ENCODE results near the gene HLA-DQA1.
A peak's percentile ranks its signal among the peaks of the same experiment; 100 is the strongest.

The HLA-DQA1 gene

DNA sequence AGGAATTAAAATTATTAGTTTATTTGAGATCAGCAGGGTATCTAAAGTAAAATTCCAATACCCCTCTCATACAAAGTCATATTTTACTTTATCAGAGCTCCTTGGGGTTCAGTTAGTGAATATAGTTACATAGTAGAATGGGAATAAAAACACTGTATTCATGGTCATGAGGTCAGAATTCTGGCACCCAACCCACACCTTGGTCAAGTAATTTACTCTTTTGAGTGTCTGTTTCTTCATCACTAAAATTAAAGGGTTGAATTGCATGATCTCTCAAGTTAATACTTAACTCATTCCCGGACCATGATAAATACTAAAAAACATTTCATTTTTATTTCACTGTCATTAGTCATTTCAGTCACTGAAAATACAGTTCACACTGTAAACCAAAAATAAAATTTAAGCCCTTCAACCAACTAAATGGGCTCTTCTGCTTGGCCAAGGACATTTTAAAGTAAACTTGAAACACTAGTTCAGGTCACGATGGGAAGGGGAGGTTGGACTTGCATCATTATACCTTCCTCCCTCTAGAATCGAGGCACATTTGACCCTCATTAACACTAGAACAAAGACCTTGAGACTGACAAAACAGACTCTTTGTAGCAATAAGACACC is 26.4 kb upstream of the HLA-DQA1 start:
- Histone ChIP-seq H3K27me3 (ENCODE audit: control insufficient read depth, insufficient read depth, low read length) (no peaks in the 10 kb centered on the region), H3K27ac (peak overlapping the region; percentile 74), H3K4me2 (ENCODE audit: low read length) (no peak overlapping the region), H3K4me3 (ENCODE audit: low read depth, low read length) (no peak overlapping the region), H3K79me2 (no peaks in the 10 kb centered on the region), H3K4me1 (no peaks in the 10 kb centered on the region), H3K36me3 (ENCODE audit: control insufficient read depth, insufficient read depth, low read length) (no peaks in the 10 kb centered on the region), H3K9ac (no peak overlapping the region), H3K9me3 (ENCODE audit: control insufficient read depth, low read length) (no peaks in the 10 kb centered on the region), H2AFZ (no peak overlapping the region)
- TF ChIP-seq, protein P1, sequence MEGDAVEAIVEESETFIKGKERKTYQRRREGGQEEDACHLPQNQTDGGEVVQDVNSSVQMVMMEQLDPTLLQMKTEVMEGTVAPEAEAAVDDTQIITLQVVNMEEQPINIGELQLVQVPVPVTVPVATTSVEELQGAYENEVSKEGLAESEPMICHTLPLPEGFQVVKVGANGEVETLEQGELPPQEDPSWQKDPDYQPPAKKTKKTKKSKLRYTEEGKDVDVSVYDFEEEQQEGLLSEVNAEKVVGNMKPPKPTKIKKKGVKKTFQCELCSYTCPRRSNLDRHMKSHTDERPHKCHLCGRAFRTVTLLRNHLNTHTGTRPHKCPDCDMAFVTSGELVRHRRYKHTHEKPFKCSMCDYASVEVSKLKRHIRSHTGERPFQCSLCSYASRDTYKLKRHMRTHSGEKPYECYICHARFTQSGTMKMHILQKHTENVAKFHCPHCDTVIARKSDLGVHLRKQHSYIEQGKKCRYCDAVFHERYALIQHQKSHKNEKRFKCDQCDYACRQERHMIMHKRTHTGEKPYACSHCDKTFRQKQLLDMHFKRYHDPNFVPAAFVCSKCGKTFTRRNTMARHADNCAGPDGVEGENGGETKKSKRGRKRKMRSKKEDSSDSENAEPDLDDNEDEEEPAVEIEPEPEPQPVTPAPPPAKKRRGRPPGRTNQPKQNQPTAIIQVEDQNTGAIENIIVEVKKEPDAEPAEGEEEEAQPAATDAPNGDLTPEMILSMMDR (IDR thresholded peaks at IDR 0.05), result no peak

DNA sequence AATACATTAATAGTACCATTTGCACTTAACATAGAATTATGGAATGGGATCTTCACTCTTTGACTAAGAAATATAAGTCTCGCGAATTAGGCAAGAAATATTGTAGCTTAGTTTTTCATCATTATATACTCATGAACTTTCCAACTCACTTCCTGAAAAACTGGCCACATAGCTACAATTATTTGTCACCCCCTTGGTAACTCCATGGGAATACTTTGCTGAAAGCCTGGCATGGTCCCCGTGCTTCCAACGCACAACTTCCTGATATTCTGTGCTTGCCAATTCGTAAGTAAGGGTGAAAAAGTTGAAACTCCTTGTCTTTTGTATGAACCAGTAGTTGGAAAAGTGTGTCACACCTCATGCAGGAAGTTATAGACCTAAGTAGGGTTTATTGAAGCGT is 23.7 kb upstream of the HLA-DQA1 start:
- Histone ChIP-seq H3K79me2 (no peaks in the 10 kb centered on the region), H3K27ac (peak overlapping the region; percentile 32), H3K4me2 (ENCODE audit: low read length) (no peak overlapping the region), H3K9me3 (ENCODE audit: control insufficient read depth, low read length) (no peaks in the 10 kb centered on the region), H3K36me3 (ENCODE audit: control insufficient read depth, insufficient read depth, low read length) (no peaks in the 10 kb centered on the region), H3K4me1 (no peaks in the 10 kb centered on the region), H2AFZ (no peak overlapping the region), H3K27me3 (ENCODE audit: control insufficient read depth, insufficient read depth, low read length) (no peaks in the 10 kb centered on the region), H3K9ac (no peak overlapping the region), H3K4me3 (ENCODE audit: low read depth, low read length) (no peak overlapping the region)
- TF ChIP-seq, protein P1 (IDR thresholded peaks at IDR 0.05), result no peak

DNA sequence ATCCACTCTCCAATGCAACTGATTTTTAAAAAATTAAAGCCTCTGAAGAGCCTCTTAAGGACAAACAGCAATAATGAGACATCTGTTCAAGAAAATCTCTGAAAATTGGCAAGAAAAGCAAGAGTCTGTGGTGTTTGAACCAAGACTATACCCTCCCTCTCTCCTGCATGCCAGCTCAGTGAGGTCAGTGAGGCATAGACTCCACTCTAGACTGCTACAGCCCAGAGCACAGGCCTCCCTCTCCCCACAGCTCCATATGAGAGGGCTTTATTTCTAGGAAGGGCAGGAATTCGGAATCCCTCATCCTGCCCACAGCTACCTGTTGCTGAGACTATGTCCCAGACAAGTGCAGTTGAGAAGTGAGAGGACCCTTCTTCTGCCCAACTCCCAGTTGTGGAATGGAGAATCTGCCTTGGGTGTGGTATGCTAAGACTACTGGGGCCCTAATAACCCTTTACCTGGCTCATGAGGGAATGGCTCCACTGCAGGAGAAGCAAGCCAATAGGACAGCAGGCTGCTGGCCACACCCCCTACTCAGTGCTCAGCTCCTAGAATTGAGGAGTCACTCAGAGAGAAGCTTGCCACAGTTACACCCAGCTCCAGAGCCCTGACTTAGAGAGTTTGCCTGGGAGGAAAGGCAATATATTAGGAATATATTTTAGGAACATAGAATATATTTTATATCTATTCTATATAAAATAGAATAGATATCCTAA is 22.7 kb upstream of the HLA-DQA1 start:
- TF ChIP-seq, protein P1 (IDR thresholded peaks at IDR 0.05), result no peak
- no peaks in the 10 kb centered on the region for H3K4me1 ChIP-seq
- no peaks in the 10 kb centered on the region for H3K27me3 ChIP-seq (ENCODE audit: control insufficient read depth, insufficient read depth, low read length)
- no peak overlapping the region for H3K9ac ChIP-seq
- no peaks in the 10 kb centered on the region for H3K79me2 ChIP-seq
- H3K9me3 ChIP-seq (ENCODE audit: control insufficient read depth, low read length), result no peaks in the 10 kb centered on the region
- no peak overlapping the region for H3K27ac ChIP-seq
- H3K4me2 ChIP-seq (ENCODE audit: low read length), result no peak overlapping the region
- no peaks in the 10 kb centered on the region for H3K36me3 ChIP-seq (ENCODE audit: control insufficient read depth, insufficient read depth, low read length)
- H3K4me3 ChIP-seq (ENCODE audit: low read depth, low read length), result no peak overlapping the region
- H2AFZ ChIP-seq, result no peak overlapping the region

DNA sequence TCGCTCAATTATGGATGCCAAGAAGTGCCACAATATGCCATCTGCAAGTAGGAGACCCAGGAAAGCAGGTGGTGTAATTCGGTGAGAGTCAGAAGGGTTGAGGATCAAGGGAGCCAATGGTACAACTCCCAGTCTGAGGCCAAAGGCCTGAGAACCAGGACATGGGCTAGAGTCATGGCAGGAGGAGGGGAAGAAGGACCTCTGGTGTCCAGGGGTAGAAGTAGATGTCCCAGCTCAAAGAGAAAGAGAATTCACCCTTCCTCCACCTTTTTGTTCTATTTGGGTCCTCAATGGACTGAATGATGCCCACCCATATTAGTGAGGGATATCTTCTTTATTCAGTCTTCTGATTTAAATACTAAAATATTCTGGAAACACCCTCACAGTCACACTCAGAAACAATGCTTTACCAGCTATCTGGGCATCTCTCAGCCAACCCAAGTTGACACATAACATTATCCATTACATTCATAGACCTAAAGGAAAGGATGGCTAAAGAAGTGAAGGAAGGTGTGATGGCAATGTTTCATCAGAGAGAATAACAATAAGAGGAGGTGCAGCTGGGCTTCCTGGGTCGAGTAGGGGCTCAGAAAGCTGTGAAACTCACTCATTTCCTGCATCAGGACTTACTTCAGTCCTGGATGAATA is 21.2 kb upstream of the HLA-DQA1 start:
- H2AFZ ChIP-seq, result no peak overlapping the region
- no peaks in the 10 kb centered on the region for H3K36me3 ChIP-seq (ENCODE audit: control insufficient read depth, insufficient read depth, low read length)
- no peak overlapping the region for H3K4me3 ChIP-seq (ENCODE audit: low read depth, low read length)
- H3K9me3 ChIP-seq (ENCODE audit: control insufficient read depth, low read length), result no peaks in the 10 kb centered on the region
- no peaks in the 10 kb centered on the region for H3K27me3 ChIP-seq (ENCODE audit: control insufficient read depth, insufficient read depth, low read length)
- H3K4me2 ChIP-seq (ENCODE audit: low read length), result no peak overlapping the region
- no peak overlapping the region for H3K9ac ChIP-seq
- H3K79me2 ChIP-seq, result no peaks in the 10 kb centered on the region
- no peak overlapping the region for H3K27ac ChIP-seq
- TF ChIP-seq, protein P1 (IDR thresholded peaks at IDR 0.05), result no peak
- no peaks in the 10 kb centered on the region for H3K4me1 ChIP-seq
